Measurements from ENCODE around the gene TARS3. TPM values are rescaled to one million over a fixed set of nuclear protein-coding genes. Genes with fewer than 3 reads are reported as not detected.
A peak's percentile ranks its signal among the peaks of the same experiment; 100 is the strongest.

The TARS3 gene
- total RNA-seq, 1 donor from 2014 or later = 14.1 TPM

- no peak overlapping the region for H3K27ac Mint-ChIP-seq
These were observed 99.1 kb downstream of the TARS3 start for GRCh38 chr15:101625184-101625583.

GRCh38 chr15:101623367-101624304, 100.6 kb downstream of the TARS3 start:
- intact Hi-C loops (cut with micrococcal nuclease) = no loop called here
- H3K4me3 Mint-ChIP-seq (ENCODE audit: low read depth) = no peak overlapping the region
- peak overlapping the region; percentile 9 for H3K27ac Mint-ChIP-seq
- H3K27me3 Mint-ChIP-seq (ENCODE audit: low read depth) = no peaks in the 10 kb centered on the region
- H3K36me3 Mint-ChIP-seq (ENCODE audit: low read depth) = peaks cover 9% of the 10 kb centered on the region
- no peak for DNase-seq (ENCODE audit: low spot score)
- H3K9me3 Mint-ChIP-seq = peaks cover 6% of the 10 kb centered on the region
- H3K4me1 Mint-ChIP-seq (ENCODE audit: low read depth) = peaks cover 15% of the 10 kb centered on the region

More at GRCh38 chr15:101625184-101625583, 99.1 kb downstream of the TARS3 start:
- Mint-ChIP-seq H3K9me3 (peaks cover 6% of the 10 kb centered on the region), H3K27me3 (ENCODE audit: low read depth) (no peaks in the 10 kb centered on the region), H3K36me3 (ENCODE audit: low read depth) (peaks cover 9% of the 10 kb centered on the region), H3K4me1 (ENCODE audit: low read depth) (peaks cover 15% of the 10 kb centered on the region), H3K4me3 (ENCODE audit: low read depth) (no peak overlapping the region)
- intact Hi-C loops (cut with micrococcal nuclease) = no loop called here
- DNase-seq (ENCODE audit: low spot score) = no peak

- peaks cover 15% of the 10 kb centered on the region for H3K4me1 Mint-ChIP-seq (ENCODE audit: low read depth)
- no peak for DNase-seq (ENCODE audit: low spot score)
- H3K9me3 Mint-ChIP-seq = peaks cover 6% of the 10 kb centered on the region
- H3K27me3 Mint-ChIP-seq (ENCODE audit: low read depth) = no peaks in the 10 kb centered on the region
- H3K27ac Mint-ChIP-seq = no peak overlapping the region
- H3K36me3 Mint-ChIP-seq (ENCODE audit: low read depth) = peaks cover 9% of the 10 kb centered on the region
- no peak overlapping the region for H3K4me3 Mint-ChIP-seq (ENCODE audit: low read depth)
- intact Hi-C loops (cut with micrococcal nuclease) = no loop called here
These were observed 102.3 kb downstream of the TARS3 start for GRCh38 chr15:101621961-101622360.

- intact Hi-C loops (cut with micrococcal nuclease) = no loop called here
- peaks cover 5% of the 10 kb centered on the region for H3K36me3 Mint-ChIP-seq (ENCODE audit: low read depth)
- no peak for DNase-seq (ENCODE audit: low spot score)
- H3K27me3 Mint-ChIP-seq (ENCODE audit: low read depth) = no peaks in the 10 kb centered on the region
- no peak overlapping the region for H3K27ac Mint-ChIP-seq
- no peak overlapping the region for H3K4me3 Mint-ChIP-seq (ENCODE audit: low read depth)
- H3K9me3 Mint-ChIP-seq = peaks cover 6% of the 10 kb centered on the region
- peaks cover 12% of the 10 kb centered on the region for H3K4me1 Mint-ChIP-seq (ENCODE audit: low read depth)
These were observed 103.6 kb downstream of the TARS3 start for GRCh38 chr15:101620671-101621070.

GRCh38 chr15:101619615-101619865, 104.7 kb downstream of the TARS3 start:
- H3K4me1 Mint-ChIP-seq (ENCODE audit: low read depth) = peaks cover 12% of the 10 kb centered on the region
- H3K9me3 Mint-ChIP-seq = peaks cover 6% of the 10 kb centered on the region
- no peak overlapping the region for H3K27ac Mint-ChIP-seq
- no peak overlapping the region for H3K4me3 Mint-ChIP-seq (ENCODE audit: low read depth)
- H3K27me3 Mint-ChIP-seq (ENCODE audit: low read depth) = no peaks in the 10 kb centered on the region
- DNase-seq (ENCODE audit: low spot score) = no peak
- intact Hi-C loops (cut with micrococcal nuclease) = no loop called here
- H3K36me3 Mint-ChIP-seq (ENCODE audit: low read depth) = peaks cover 5% of the 10 kb centered on the region

GRCh38 chr15:101618851-101619614, 105.2 kb downstream of the TARS3 start:
- no peak for DNase-seq (ENCODE audit: low spot score)
- Mint-ChIP-seq H3K9me3 (peaks cover 6% of the 10 kb centered on the region), H3K4me1 (ENCODE audit: low read depth) (peaks cover 11% of the 10 kb centered on the region), H3K27me3 (ENCODE audit: low read depth) (no peaks in the 10 kb centered on the region), H3K4me3 (ENCODE audit: low read depth) (no peak overlapping the region), H3K36me3 (ENCODE audit: low read depth) (peaks cover 5% of the 10 kb centered on the region), H3K27ac (no peak overlapping the region)
- intact Hi-C loops (cut with micrococcal nuclease) = no loop called here

GRCh38 chr15:101618076-101618475, 106.2 kb downstream of the TARS3 start:
- Mint-ChIP-seq H3K36me3 (ENCODE audit: low read depth) (no peaks in the 10 kb centered on the region), H3K27ac (no peak overlapping the region), H3K9me3 (peaks cover under 1% of the 10 kb centered on the region), H3K4me1 (ENCODE audit: low read depth) (peaks cover 4% of the 10 kb centered on the region), H3K27me3 (ENCODE audit: low read depth) (no peaks in the 10 kb centered on the region), H3K4me3 (ENCODE audit: low read depth) (no peak overlapping the region)
- intact Hi-C loops (cut with micrococcal nuclease) = no loop called here
- DNase-seq (ENCODE audit: low spot score) = no peak

GRCh38 chr15:101617390-101617965, 106.8 kb downstream of the TARS3 start:
- intact Hi-C loops (cut with micrococcal nuclease) = no loop called here
- Mint-ChIP-seq H3K36me3 (ENCODE audit: low read depth) (no peaks in the 10 kb centered on the region), H3K4me3 (ENCODE audit: low read depth) (no peak overlapping the region), H3K27me3 (ENCODE audit: low read depth) (no peaks in the 10 kb centered on the region), H3K4me1 (ENCODE audit: low read depth) (peaks cover 4% of the 10 kb centered on the region), H3K9me3 (no peaks in the 10 kb centered on the region), H3K27ac (no peak overlapping the region)
- DNase-seq (ENCODE audit: low spot score) = no peak

- intact Hi-C loops (cut with micrococcal nuclease) = no loop called here
- Mint-ChIP-seq H3K36me3 (ENCODE audit: low read depth) (no peaks in the 10 kb centered on the region), H3K4me3 (ENCODE audit: low read depth) (no peak overlapping the region), H3K27ac (no peak overlapping the region), H3K9me3 (no peaks in the 10 kb centered on the region), H3K4me1 (ENCODE audit: low read depth) (no peaks in the 10 kb centered on the region), H3K27me3 (ENCODE audit: low read depth) (no peaks in the 10 kb centered on the region)
- DNase-seq (ENCODE audit: low spot score) = no peak
These were observed 108.1 kb downstream of the TARS3 start for GRCh38 chr15:101615986-101616848.

- intact Hi-C loops (cut with micrococcal nuclease) = no loop called here
- H3K4me1 Mint-ChIP-seq (ENCODE audit: low read depth) = no peaks in the 10 kb centered on the region
- no peak for DNase-seq (ENCODE audit: low spot score)
- no peaks in the 10 kb centered on the region for H3K9me3 Mint-ChIP-seq
- H3K4me3 Mint-ChIP-seq (ENCODE audit: low read depth) = no peak overlapping the region
- H3K27ac Mint-ChIP-seq = no peak overlapping the region
- no peaks in the 10 kb centered on the region for H3K36me3 Mint-ChIP-seq (ENCODE audit: low read depth)
- H3K27me3 Mint-ChIP-seq (ENCODE audit: low read depth) = no peaks in the 10 kb centered on the region
These were observed 108.8 kb downstream of the TARS3 start for GRCh38 chr15:101615414-101615985.

- H3K4me3 Mint-ChIP-seq (ENCODE audit: low read depth) = no peak overlapping the region
- H3K27me3 Mint-ChIP-seq (ENCODE audit: low read depth) = no peaks in the 10 kb centered on the region
- H3K36me3 Mint-ChIP-seq (ENCODE audit: low read depth) = no peaks in the 10 kb centered on the region
- H3K9me3 Mint-ChIP-seq = no peaks in the 10 kb centered on the region
- H3K27ac Mint-ChIP-seq = no peak overlapping the region
- H3K4me1 Mint-ChIP-seq (ENCODE audit: low read depth) = no peaks in the 10 kb centered on the region
- no peak for DNase-seq (ENCODE audit: low spot score)
- intact Hi-C loops (cut with micrococcal nuclease) = no loop called here
These were observed 109.5 kb downstream of the TARS3 start for GRCh38 chr15:101614761-101615160.

- no peak overlapping the region for H3K27ac Mint-ChIP-seq
- H3K27me3 Mint-ChIP-seq (ENCODE audit: low read depth) = no peaks in the 10 kb centered on the region
- no peaks in the 10 kb centered on the region for H3K4me1 Mint-ChIP-seq (ENCODE audit: low read depth)
- no peaks in the 10 kb centered on the region for H3K36me3 Mint-ChIP-seq (ENCODE audit: low read depth)
- intact Hi-C loops (cut with micrococcal nuclease) = no loop called here
- no peak for DNase-seq (ENCODE audit: low spot score)
- no peaks in the 10 kb centered on the region for H3K9me3 Mint-ChIP-seq
- no peak overlapping the region for H3K4me3 Mint-ChIP-seq (ENCODE audit: low read depth)
These were observed 110.2 kb downstream of the TARS3 start for GRCh38 chr15:101614001-101614585.

Data from activated T-helper 2 cell treated with anti-CD3 and anti-CD28 coated beads, Interferon-gamma antibody, Interleukin-2, Interleukin-4, amounts not matched to agents 10 μg/mL and 5 μg/mL and 100 μg/mL, durations not matched to agents 14 hours and 24 hours and 36 hours (primary cell).